GM10248 (cell line): ENCODE data around the gene DNASE1.

Experiments used
- CTCF ChIA-PET: fragments of 300-600 bp; sonication (Branson Sonifier 250); formaldehyde crosslinking; extraction: SDS; loops from one replicate; lab custom pipeline; 2021; ENCODE audit warnings: antibody characterized with exemption; lab: Yijun Ruan, JAX
- POLR2A ChIA-PET: fragments of 350-650 bp; sonication (Branson Sonifier 250); formaldehyde crosslinking; extraction: SDS; loops from one replicate; lab custom pipeline; 2020; ENCODE audit warnings: antibody characterized with exemption; lab: Yijun Ruan, JAX
- DNase-seq: peaks from one replicate; pipeline ENCODE4 v3.0.0; 2012; ENCODE audit errors: extremely low spot score
- CTCF ChIP-seq: IDR thresholded peaks from 2 replicates; pipeline ENCODE4 v1.5.1; 2012; ENCODE audit warnings: mild to moderate bottlenecking, low read depth; ENCODE audit errors: extremely low read depth, missing control alignments, control extremely low read depth

DNASE1 gene

GRCh38 chr16:3640632-3641501 is 13.6 kb upstream of the DNASE1 start:
- TF ChIP-seq CTCF, result no peak
- POLR2A ChIA-PET, result no interaction called here
- CTCF ChIA-PET, result interaction anchor here (1.3 to 2.2 kb wide), 4 partner anchors 11 to 23 kb away, joined by 3 to 6 read pairs (median 4); no protein-coding TSS in a partner anchor
- no peak for DNase-seq

GRCh38 chr16:3641801-3642396 is 12.6 kb upstream of the DNASE1 start:
- no peak for DNase-seq
- ChIA-PET CTCF (no interaction called here), POLR2A (no interaction called here)
- TF ChIP-seq CTCF, result no peak

DNA sequence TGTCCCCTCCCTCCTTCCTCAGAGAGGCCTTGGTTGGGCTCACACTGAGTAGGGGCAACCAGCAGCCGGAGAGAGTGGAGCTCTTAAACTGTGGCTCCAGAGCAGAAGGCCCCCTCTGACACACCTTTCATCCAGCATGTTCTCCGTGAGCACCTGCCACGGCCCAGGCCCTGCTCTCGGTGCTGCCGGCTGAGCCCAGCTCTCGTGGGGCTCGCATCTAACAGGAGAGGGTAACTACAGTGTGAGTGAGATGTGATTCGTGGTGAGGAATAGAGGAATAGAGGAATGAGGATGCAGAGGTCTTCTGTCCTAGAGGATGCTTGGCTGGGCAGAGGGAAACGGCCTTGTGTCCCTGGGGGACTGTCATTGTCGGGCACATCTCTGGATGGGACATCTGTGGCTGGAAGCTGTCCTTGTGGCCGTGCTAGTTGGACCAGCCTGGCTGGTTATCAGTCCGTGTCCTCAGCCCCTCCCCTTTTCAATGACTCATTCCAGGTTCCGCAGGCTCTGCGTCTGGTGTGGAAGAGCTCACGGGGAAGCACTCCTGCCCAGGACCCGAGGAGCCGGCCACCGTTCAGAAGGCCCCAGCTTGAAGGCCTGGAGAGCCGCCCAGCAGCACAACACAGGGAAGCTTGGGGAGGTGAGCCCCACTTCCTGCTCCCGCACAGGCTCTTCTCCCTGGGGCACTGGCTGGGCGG is 11.9 kb upstream of the DNASE1 start:
- no peak for DNase-seq
- TF ChIP-seq CTCF, result no peak
- CTCF ChIA-PET, result interaction anchor here (1.2 kb wide), 1 partner anchor 11 kb away, joined by 6 read pairs; no protein-coding TSS in a partner anchor
- POLR2A ChIA-PET, result no interaction called here

DNA sequence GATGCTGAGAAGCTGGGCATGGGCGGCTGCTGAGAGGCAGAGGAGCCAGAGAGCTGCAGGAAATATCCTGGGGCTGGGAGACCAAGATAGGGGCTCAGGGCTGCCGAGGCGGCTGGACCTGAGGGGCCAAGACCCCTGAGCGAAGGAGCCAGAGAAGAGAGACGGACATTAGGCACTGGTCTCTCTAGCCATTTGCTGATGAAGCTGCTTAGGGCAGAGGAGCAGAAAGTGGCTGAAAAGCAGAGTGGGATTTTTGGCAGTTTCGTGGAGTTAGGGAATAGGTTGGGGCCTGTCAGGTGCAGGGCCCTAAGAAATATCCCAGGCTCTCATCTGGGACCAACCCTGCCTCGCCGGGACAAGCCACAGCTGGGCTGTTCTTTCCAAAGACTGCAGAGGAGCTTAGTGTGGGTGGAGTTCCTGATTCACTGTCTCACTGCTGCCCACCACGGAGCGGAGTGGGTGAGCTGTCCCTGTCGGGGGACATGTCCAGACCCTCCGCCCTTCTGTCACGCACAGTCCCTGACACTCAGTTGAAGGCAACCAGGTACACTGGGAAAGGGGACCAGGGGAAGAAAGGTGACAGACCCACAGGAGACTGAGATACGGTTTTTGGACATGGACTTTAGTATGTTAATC is 11.3 kb upstream of the DNASE1 start:
- DNase-seq, result no peak
- POLR2A ChIA-PET, result no interaction called here
- TF ChIP-seq CTCF, result no peak
- CTCF ChIA-PET, result interaction anchor here (1.2 kb wide), 1 partner anchor 10 kb away, joined by 6 read pairs; no protein-coding TSS in a partner anchor

DNA sequence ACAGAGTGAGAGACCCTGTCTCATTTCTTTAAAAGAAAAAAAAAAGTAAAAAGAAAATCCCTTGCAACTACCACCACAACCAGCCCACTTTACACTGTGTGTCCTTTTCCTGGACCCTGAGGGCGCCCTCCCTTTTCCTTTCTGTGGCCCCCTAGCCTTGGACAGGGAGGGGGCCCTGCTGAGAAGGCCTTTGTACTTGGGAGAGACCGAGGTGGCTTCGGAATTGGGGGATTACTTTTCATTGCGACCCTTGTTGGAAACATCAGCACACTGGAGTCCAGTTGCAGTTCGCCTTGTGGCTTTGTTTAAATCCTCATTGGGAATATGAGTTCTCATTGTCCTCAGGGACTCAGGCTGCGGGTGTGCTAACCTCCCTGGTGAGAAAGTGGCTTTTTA is 9.4 kb upstream of the DNASE1 start:
- ChIA-PET POLR2A (no interaction called here), CTCF (no interaction called here)
- no peak for DNase-seq
- TF ChIP-seq CTCF, result no peak
